ENCODE results near the gene CEMIP. TPM values are rescaled to one million over a fixed set of nuclear protein-coding genes. Genes with fewer than 3 reads are reported as not detected.

Gene CEMIP
- total and polyA plus RNA-seq, 10 of the 15 experiments (the other 5 are each of a cell fraction or from before 2014, with no cell fraction given): 0.01 to 0.44 (median 0.16) TPM; not detected in 6

DNA sequence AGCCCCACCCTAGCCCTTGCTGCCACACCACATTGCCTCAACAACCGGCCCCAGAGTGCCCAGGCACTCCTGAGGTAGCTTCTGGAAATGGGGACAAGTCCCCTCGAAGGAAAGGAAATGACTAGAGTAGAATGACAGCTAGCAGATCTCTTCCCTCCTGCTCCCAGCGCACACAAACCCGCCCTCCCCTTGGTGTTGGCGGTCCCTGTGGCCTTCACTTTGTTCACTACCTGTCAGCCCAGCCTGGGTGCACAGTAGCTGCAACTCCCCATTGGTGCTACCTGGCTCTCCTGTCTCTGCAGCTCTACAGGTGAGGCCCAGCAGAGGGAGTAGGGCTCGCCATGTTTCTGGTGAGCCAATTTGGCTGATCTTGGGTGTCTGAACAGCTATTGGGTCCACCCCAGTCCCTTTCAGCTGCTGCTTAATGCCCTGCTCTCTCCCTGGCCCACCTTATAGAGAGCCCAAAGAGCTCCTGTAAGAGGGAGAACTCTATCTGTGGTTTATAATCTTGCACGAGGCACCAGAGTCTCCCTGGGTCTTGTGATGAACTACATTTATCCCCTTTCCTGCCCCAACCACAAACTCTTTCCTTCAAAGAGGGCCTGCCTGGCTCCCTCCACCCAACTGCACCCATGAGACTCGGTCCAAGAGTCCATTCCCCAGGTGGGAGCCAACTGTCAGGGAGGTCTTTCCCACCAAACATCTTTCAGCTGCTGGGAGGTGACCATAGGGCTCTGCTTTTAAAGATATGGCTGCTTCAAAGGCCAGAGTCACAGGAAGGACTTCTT lies 171.3 kb downstream of the CEMIP start (continued):
- no peak for TF ChIP-seq ZNF592 (IDR thresholded peaks at IDR 0.05)

DNA sequence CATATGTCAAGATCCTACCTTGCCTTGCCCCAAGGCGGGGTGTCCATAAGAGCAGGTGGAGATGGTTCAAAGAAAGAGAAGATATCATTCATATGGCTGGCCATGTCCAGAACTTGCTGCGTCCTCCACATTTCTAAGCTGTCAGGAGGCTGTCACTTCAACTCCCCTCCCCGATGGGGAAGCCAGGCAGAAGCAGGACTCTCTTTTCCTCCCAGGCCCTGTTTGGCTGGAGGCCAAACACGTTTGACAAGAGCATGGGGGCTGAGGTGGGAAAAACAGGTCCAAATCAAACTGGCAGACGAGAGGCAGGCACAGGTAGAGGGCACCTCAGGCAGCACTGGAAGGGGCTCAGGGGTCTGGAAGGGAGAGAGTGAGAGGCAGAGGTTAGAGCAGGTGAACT lies 172.8 kb downstream of the CEMIP start:
- Histone ChIP-seq H3K27me3 (replicated peaks in 1 of 2; ENCODE audit: control insufficient read depth in 2 of 2, insufficient read depth in 2 of 2, low read length in 1 of 2) (no peaks in the 10 kb centered on the region), H3K79me2 (ENCODE audit: control insufficient read depth, insufficient read depth, low read length) (no peaks in the 10 kb centered on the region), H3K4me1 (ENCODE audit: control insufficient read depth, insufficient read depth, low read length) (no peaks in the 10 kb centered on the region), H4K20me1 (ENCODE audit: control insufficient read depth, insufficient read depth) (no peaks in the 10 kb centered on the region), H3K4me2 (ENCODE audit: control insufficient read depth, insufficient read depth) (no peak overlapping the region), H3K9ac (ENCODE audit: control insufficient read depth, insufficient read depth, low read length) (no peak overlapping the region), H3K36me3 (ENCODE audit: control insufficient read depth in 2 of 2, insufficient read depth in 2 of 2, low read length in 1 of 2) (peaks cover 0 to 1% of the 10 kb centered on the region in 2 experiments; a peak in 3 of 4 replicates), H3K9me3 (replicated peaks; ENCODE audit: control insufficient read depth, insufficient read depth, low read length) (no peaks in the 10 kb centered on the region), H3K4me3 (no peak overlapping the region), H2AFZ (ENCODE audit: control insufficient read depth, low read depth, low read length) (no peak overlapping the region), H3K27ac (ENCODE audit: control insufficient read depth, insufficient read depth) (no peak overlapping the region)
- intact Hi-C loops (cut with micrococcal nuclease; ENCODE audit: unreplicated experiment): no loop called here
- ATAC-seq: no peak
- POLR2A ChIA-PET: interaction anchor here (0.6 kb wide), 1 partner anchor 139 kb away, joined by 4 read pairs; no protein-coding TSS in a partner anchor
- no peak for FAIRE-seq
- WGBS (ENCODE audit: insufficient coverage, insufficient replicate concordance, low lambda C conversion rate, missing lambda C conversion rate): 63% methylated on average over 5 of the region's 5 CpGs
- in situ Hi-C loops (cut with MboI): no loop called here
- CTCF ChIA-PET: interaction anchor here (1.6 kb wide), 1 partner anchor 16 kb away, joined by 4 read pairs; no protein-coding TSS in a partner anchor
- SMC1A ChIA-PET (ENCODE audit: uncharacterized antibody, unreplicated experiment): no interaction called here
- BruUV-seq (replicated peaks): no TSS peak
- DNase-seq (ENCODE audit: low read depth, low spot score): no peak
- RAD21 ChIA-PET (ENCODE audit: unreplicated experiment): no interaction called here
- TF ChIP-seq E2F4 (IDR thresholded peaks at IDR 0.05; ENCODE audit: low read depth, low read length) (no peak), ZNF207 (IDR thresholded peaks at IDR 0.05; ENCODE audit: borderline replicate concordance) (no peak), FOXM1 (IDR thresholded peaks at IDR 0.05; ENCODE audit: low read depth, low read length) (no peak), SRF (IDR thresholded peaks at IDR 0.05; ENCODE audit: low read depth in 2 of 2, low read length in 2 of 2) (no peak), BACH1 (IDR thresholded peaks at IDR 0.05; ENCODE audit: borderline replicate concordance) (no peak), ATF2 (IDR thresholded peaks at IDR 0.05; ENCODE audit: low read length) (no peak), KLF5 (IDR thresholded peaks at IDR 0.05; ENCODE audit: partially characterized antibody) (no peak), POLR2AphosphoS5 (IDR thresholded peaks at IDR 0.05; ENCODE audit: low read length) (no peak), RAD51 (IDR thresholded peaks at IDR 0.05) (no peak)
- TF ChIP-seq, protein P1, sequence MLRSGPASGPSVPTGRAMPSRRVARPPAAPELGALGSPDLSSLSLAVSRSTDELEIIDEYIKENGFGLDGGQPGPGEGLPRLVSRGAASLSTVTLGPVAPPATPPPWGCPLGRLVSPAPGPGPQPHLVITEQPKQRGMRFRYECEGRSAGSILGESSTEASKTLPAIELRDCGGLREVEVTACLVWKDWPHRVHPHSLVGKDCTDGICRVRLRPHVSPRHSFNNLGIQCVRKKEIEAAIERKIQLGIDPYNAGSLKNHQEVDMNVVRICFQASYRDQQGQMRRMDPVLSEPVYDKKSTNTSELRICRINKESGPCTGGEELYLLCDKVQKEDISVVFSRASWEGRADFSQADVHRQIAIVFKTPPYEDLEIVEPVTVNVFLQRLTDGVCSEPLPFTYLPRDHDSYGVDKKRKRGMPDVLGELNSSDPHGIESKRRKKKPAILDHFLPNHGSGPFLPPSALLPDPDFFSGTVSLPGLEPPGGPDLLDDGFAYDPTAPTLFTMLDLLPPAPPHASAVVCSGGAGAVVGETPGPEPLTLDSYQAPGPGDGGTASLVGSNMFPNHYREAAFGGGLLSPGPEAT (IDR thresholded peaks at IDR 0.05; ENCODE audit: low read depth): no peak

All from GM12878 (cell line).